Ovary (tissue), 3 donors: ENCODE measurements around the gene CENPP.

ENCODE experiments used
- CTCF ChIP-seq, 3 donors: fragments of 450-650 bp in 2 of 3; fragments of 200-600 bp in 1 of 3; IDR thresholded peaks; one replicate each; pipeline versions ENCODE4 v1.5.1 to v1.8.0; 2016 to 2022; ENCODE audit warnings: antibody characterized with exemption in 3 of 3, mild to moderate bottlenecking in 1 of 3
- EP300 ChIP-seq: sonication (generic); formaldehyde crosslinking; IDR thresholded peaks from one replicate; pipeline ENCODE4 v1.6.1; 2017; ENCODE audit warnings: antibody characterized with exemption
- POLR2A ChIP-seq: fragments of 450-650 bp; IDR thresholded peaks from one replicate; pipeline ENCODE4 v1.6.1; 2017; ENCODE audit warnings: antibody characterized with exemption, mild to moderate bottlenecking, moderate library complexity
- donor health status: DM: no; HTN: no; CAD: no.

GRCh38 chr9:92293452-92294296, 32.1 kb upstream of the CENPP start, which contains the start of gene IARS1:
- TF ChIP-seq CTCF (IDR thresholded peaks at IDR 0.05): peak in 1 of 3 donors; percentile 35
- peak; percentile 64 for TF ChIP-seq POLR2A
- no peak for TF ChIP-seq EP300
